GM12874 (cell line): ENCODE results near the gene OMD.

ENCODE experiments used
- CTCF ChIP-seq: IDR thresholded peaks from 2 replicates; pipeline ENCODE4 v1.5.1; 2011; ENCODE audit warnings: low read depth, mild to moderate bottlenecking, control low read depth, low read length, moderate library complexity; ENCODE audit not compliant: insufficient read depth

Gene OMD

GRCh38 chr9:92402360-92402759 is 21.9 kb downstream of the OMD start:
- TF ChIP-seq CTCF, result no peak

- no peak for TF ChIP-seq CTCF
These were observed 26.4 kb downstream of the OMD start for GRCh38 chr9:92397853-92398252.

GRCh38 chr9:92395617-92396016 is 28.7 kb downstream of the OMD start:
- no peak for TF ChIP-seq CTCF

GRCh38 chr9:92393686-92394085 is 30.6 kb downstream of the OMD start:
- no peak for TF ChIP-seq CTCF

GRCh38 chr9:92392690-92393089 is 31.6 kb downstream of the OMD start:
- TF ChIP-seq CTCF, result no peak

- no peak for TF ChIP-seq CTCF
These were observed 38.3 kb downstream of the OMD start for GRCh38 chr9:92385953-92386352.

- no peak for TF ChIP-seq CTCF
These were observed 38.8 kb downstream of the OMD start for GRCh38 chr9:92385477-92385876.

- no peak for TF ChIP-seq CTCF
These were observed 39.3 kb downstream of the OMD start for GRCh38 chr9:92385001-92385400.
